ENCODE results near the gene MAK. TPM values are rescaled to one million over a fixed set of nuclear protein-coding genes. Genes with fewer than 3 reads are reported as not detected.
"Not testable (repeated sequence)": the region's sequence is repeated elsewhere in the genome, so short reads cannot be mapped to it uniquely, and the experiment has no call there.

MAK gene, protein sequence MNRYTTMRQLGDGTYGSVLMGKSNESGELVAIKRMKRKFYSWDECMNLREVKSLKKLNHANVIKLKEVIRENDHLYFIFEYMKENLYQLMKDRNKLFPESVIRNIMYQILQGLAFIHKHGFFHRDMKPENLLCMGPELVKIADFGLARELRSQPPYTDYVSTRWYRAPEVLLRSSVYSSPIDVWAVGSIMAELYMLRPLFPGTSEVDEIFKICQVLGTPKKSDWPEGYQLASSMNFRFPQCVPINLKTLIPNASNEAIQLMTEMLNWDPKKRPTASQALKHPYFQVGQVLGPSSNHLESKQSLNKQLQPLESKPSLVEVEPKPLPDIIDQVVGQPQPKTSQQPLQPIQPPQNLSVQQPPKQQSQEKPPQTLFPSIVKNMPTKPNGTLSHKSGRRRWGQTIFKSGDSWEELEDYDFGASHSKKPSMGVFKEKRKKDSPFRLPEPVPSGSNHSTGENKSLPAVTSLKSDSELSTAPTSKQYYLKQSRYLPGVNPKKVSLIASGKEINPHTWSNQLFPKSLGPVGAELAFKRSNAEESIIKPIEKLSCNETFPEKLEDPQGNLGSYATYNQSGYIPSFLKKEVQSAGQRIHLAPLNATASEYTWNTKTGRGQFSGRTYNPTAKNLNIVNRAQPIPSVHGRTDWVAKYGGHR
- polyA plus RNA-seq (2013, experiment 1 of 2) = 0.03 TPM
- polyA plus RNA-seq (2013, experiment 2 of 2) = 0.01 TPM

GRCh38 chr6:10837995-10838793 lies at the start of gene MAK:
TSS of gene MAK (minus strand) at chr6:10838539. CDS start at chr6:10830648, 7,891 bp downstream.
- H3K27ac ChIP-seq (ENCODE audit: low read length, poor library complexity, severe bottlenecking) = no peak within 1 kb of the TSS
- peak; percentile 89 for DNase-seq
- no peaks in the 10 kb centered on the region for H3K79me1 ChIP-seq (replicated peaks; ENCODE audit: low read length, poor library complexity, severe bottlenecking)
- H2AFZ ChIP-seq (ENCODE audit: low read depth, low read length) = peak within 1 kb of the TSS; percentile 99
- H3K4me3 ChIP-seq (ENCODE audit: insufficient read depth in 1 of 2, low read depth in 1 of 2, low read length in 2 of 2) = peak within 1 kb of the TSS; percentile 71 to 88
- peak within 1 kb of the TSS; percentile 99 for H3K4me2 ChIP-seq (ENCODE audit: low read length, poor library complexity, severe bottlenecking)
- H3K14ac ChIP-seq (ENCODE audit: low read length in 2 of 2) = no peak within 1 kb of the TSS
- H2BK5ac ChIP-seq (ENCODE audit: low read depth, low read length, poor library complexity, severe bottlenecking) = no peak within 1 kb of the TSS
- peaks cover 7% of the 10 kb centered on the region for H3K4me1 ChIP-seq (ENCODE audit: control insufficient read depth, insufficient read depth, low read depth, low read length)
- peaks cover 20 to 23% of the 10 kb centered on the region in 2 experiments for H3K27me3 ChIP-seq (ENCODE audit: control insufficient read depth in 1 of 2, insufficient read depth in 1 of 2, low read length in 2 of 2)
- under 1% methylated on average over 50 of the region's 53 CpGs for WGBS
- H4K8ac ChIP-seq (ENCODE audit: low read length) = peak within 1 kb of the TSS; percentile 23
- no peak within 1 kb of the TSS for H2BK12ac ChIP-seq (ENCODE audit: low read length in 2 of 2)
- H2AK5ac ChIP-seq (ENCODE audit: low read length, severe bottlenecking) = no peak within 1 kb of the TSS
- H3K9me3 ChIP-seq (ENCODE audit: control insufficient read depth, low read length) = no peaks in the 10 kb centered on the region
- H3K4ac ChIP-seq (ENCODE audit: low read depth in 1 of 2, low read length in 2 of 2) = no peak within 1 kb of the TSS
- H2BK15ac ChIP-seq (ENCODE audit: low read depth, poor library complexity, severe bottlenecking) = no peak within 1 kb of the TSS
- no peak within 1 kb of the TSS for H2BK120ac ChIP-seq (ENCODE audit: low read depth, low read length)
- H4K91ac ChIP-seq (ENCODE audit: low read length) = no peak within 1 kb of the TSS
- H3K23ac ChIP-seq (ENCODE audit: low read length in 2 of 2) = no peak within 1 kb of the TSS
- H3K9ac ChIP-seq (ENCODE audit: low read length) = peak within 1 kb of the TSS; percentile 90
- H3K18ac ChIP-seq (ENCODE audit: low read depth in 1 of 2, low read length in 2 of 2) = no peak within 1 kb of the TSS
- H3K36me3 ChIP-seq (ENCODE audit: control insufficient read depth in 1 of 2, insufficient read depth in 2 of 2, low read depth in 1 of 2, low read length in 2 of 2) = no peaks in the 10 kb centered on the region

DNA sequence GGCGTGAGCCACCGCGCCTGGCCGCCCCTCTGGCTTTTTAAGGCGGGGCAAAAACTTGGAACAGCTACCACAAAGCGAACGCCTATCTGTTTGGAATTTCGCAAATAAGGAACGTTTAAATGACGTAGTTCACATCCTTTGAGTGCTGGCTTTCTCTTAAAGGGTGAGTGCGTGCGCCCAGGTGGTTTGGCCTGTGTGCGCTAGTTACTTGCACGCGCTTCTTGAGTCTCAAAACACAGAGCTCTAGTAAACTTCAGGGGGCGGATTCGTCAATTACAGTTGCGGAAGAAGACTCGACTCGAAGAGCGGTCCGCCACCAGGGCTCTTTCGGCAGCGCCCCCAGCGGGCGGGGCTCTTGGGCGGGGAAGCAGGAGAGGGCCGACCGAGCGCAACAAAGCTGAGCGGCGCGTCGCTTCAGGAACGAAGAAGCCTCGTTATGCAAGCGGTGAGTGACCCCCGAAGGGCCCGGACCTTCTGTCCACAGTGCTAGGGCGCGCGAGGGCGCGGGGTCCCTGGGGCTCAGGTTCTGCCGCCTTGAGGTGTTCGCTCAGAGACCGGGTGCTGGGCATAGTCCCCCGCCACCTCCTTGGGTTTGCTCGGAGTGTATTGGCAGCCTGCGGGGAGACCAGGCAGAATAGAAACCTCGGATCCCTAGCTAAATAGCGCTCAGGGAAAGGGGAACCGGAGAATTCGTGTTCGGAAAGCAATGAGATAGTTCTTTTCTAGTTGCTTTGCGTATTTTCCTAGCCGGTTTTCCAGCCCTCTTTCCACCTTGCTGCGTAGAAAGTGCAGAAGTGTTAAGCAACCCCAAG lies 48.6 kb upstream of the MAK start, which contains the start of gene SYCP2L:
Gene SYCP2L (plus strand): TSS at position 362 of the 812 bp plus-strand sequence. CDS start 75 bp downstream, at position 437.
- Histone ChIP-seq H3K79me1 (replicated peaks; ENCODE audit: low read length, poor library complexity, severe bottlenecking) (no peaks in the 10 kb centered on the region), H2AFZ (ENCODE audit: low read depth, low read length) (peak within 1 kb of the TSS; percentile 80), H3K27ac (ENCODE audit: low read length, poor library complexity, severe bottlenecking) (no peak within 1 kb of the TSS), H3K36me3 (ENCODE audit: control insufficient read depth in 1 of 2, insufficient read depth in 2 of 2, low read depth in 1 of 2, low read length in 2 of 2) (no peaks in the 10 kb centered on the region), H3K9ac (ENCODE audit: low read length) (peak within 1 kb of the TSS; percentile 8), H2BK120ac (ENCODE audit: low read depth, low read length) (no peak within 1 kb of the TSS), H3K4me3 (ENCODE audit: insufficient read depth in 1 of 2, low read depth in 1 of 2, low read length in 2 of 2) (peak within 1 kb of the TSS; percentile 66 to 67), H3K4me2 (ENCODE audit: low read length, poor library complexity, severe bottlenecking) (peak within 1 kb of the TSS; percentile 87), H3K4ac (ENCODE audit: low read depth in 1 of 2, low read length in 2 of 2) (no peak within 1 kb of the TSS), H3K18ac (ENCODE audit: low read depth in 1 of 2, low read length in 2 of 2) (no peak within 1 kb of the TSS), H3K4me1 (ENCODE audit: control insufficient read depth, insufficient read depth, low read depth, low read length) (peaks cover 17% of the 10 kb centered on the region), H3K23ac (ENCODE audit: low read length in 2 of 2) (peak within 1 kb of the TSS in 1 of 2 experiments; percentile 48), H4K91ac (ENCODE audit: low read length) (peak within 1 kb of the TSS; percentile 61), H2BK15ac (ENCODE audit: low read depth, poor library complexity, severe bottlenecking) (no peak within 1 kb of the TSS), H4K8ac (ENCODE audit: low read length) (peak within 1 kb of the TSS; percentile 72), H3K27me3 (ENCODE audit: control insufficient read depth in 1 of 2, insufficient read depth in 1 of 2, low read length in 2 of 2) (peaks cover 30 to 59% of the 10 kb centered on the region in 2 experiments), H2BK5ac (ENCODE audit: low read depth, low read length, poor library complexity, severe bottlenecking) (no peak within 1 kb of the TSS), H2BK12ac (ENCODE audit: low read length in 2 of 2) (no peak within 1 kb of the TSS), H2AK5ac (ENCODE audit: low read length, severe bottlenecking) (no peak within 1 kb of the TSS), H3K9me3 (ENCODE audit: control insufficient read depth, low read length) (peaks cover 5% of the 10 kb centered on the region), H3K14ac (ENCODE audit: low read length in 2 of 2) (peak within 1 kb of the TSS in 1 of 2 experiments; percentile 27)
- peak; percentile 85 for DNase-seq
- under 1% methylated on average over 57 of the region's 58 CpGs for WGBS

- H3K36me3 ChIP-seq (ENCODE audit: control insufficient read depth in 1 of 2, insufficient read depth in 2 of 2, low read depth in 1 of 2, low read length in 2 of 2); H2BK120ac ChIP-seq (ENCODE audit: low read depth, low read length); H3K14ac ChIP-seq (ENCODE audit: low read length in 2 of 2); H3K23ac ChIP-seq (ENCODE audit: low read length in 2 of 2); H3K4ac ChIP-seq (ENCODE audit: low read depth in 1 of 2, low read length in 2 of 2); H2BK12ac ChIP-seq (ENCODE audit: low read length in 2 of 2); H3K9ac ChIP-seq (ENCODE audit: low read length); H3K18ac ChIP-seq (ENCODE audit: low read depth in 1 of 2, low read length in 2 of 2); H2AFZ ChIP-seq (ENCODE audit: low read depth, low read length); H2AK5ac ChIP-seq (ENCODE audit: low read length, severe bottlenecking); H3K79me1 ChIP-seq (replicated peaks; ENCODE audit: low read length, poor library complexity, severe bottlenecking); DNase-seq; H3K9me3 ChIP-seq (ENCODE audit: control insufficient read depth, low read length); H3K27ac ChIP-seq (ENCODE audit: low read length, poor library complexity, severe bottlenecking); H2BK5ac ChIP-seq (ENCODE audit: low read depth, low read length, poor library complexity, severe bottlenecking); H2BK15ac ChIP-seq (ENCODE audit: low read depth, poor library complexity, severe bottlenecking); H4K91ac ChIP-seq (ENCODE audit: low read length): not testable (repeated sequence)
- H3K4me2 ChIP-seq (ENCODE audit: low read length, poor library complexity, severe bottlenecking) = peak overlapping the region; percentile 87
- H3K4me1 ChIP-seq (ENCODE audit: control insufficient read depth, insufficient read depth, low read depth, low read length) = peaks cover 22% of the 10 kb centered on the region
- peak overlapping the region; percentile 72 for H4K8ac ChIP-seq (ENCODE audit: low read length)
- H3K27me3 ChIP-seq (ENCODE audit: control insufficient read depth in 1 of 2, insufficient read depth in 1 of 2, low read length in 2 of 2) = peaks cover 35 to 65% of the 10 kb centered on the region in 2 experiments
- H3K4me3 ChIP-seq (ENCODE audit: insufficient read depth in 1 of 2, low read depth in 1 of 2, low read length in 2 of 2) = peak overlapping the region; percentile 66 to 67
- 16% methylated on average over 11 of the region's 11 CpGs for WGBS
These were observed 48.0 kb upstream of the MAK start for GRCh38 chr6:10886365-10886690.

Measured in mesenchymal stem cell (in vitro differentiated cells and primary cell).